Ovary (tissue), 9 donors: Measurements from ENCODE around the gene RARS2. TPM values are rescaled to one million over a fixed set of nuclear protein-coding genes. Genes with fewer than 3 reads are reported as not detected.

ENCODE experiments used
- DNase-seq, 5 donors: peaks; one replicate each; pipeline ENCODE4 v3.0.0-alpha.2; 2019 to 2020
- H3K27ac ChIP-seq, 2 donors: fragments of 200-600 bp; one replicate each; pipeline versions ENCODE4 v1.5.1 to v1.8.0; 2019 to 2022
- H3K27me3 ChIP-seq: fragments of 200-600 bp; one replicate; pipeline ENCODE4 v1.8.0; 2022
- H3K36me3 ChIP-seq: fragments of 200-600 bp; sonication (generic); one replicate; pipeline ENCODE4 v1.5.1; 2019
- H3K4me1 ChIP-seq: one replicate; pipeline ENCODE4 v1.8.1; 2013; ENCODE audit warnings: mild to moderate bottlenecking, moderate library complexity; ENCODE audit not compliant: insufficient read depth
- H3K4me3 ChIP-seq: fragments of 200-600 bp; sonication (generic); one replicate; pipeline ENCODE4 v1.5.1; 2017
- H3K9me3 ChIP-seq, 2 donors: fragments of 200-600 bp in 1 of 2; sonication (generic) in 1 of 2; one replicate each; pipeline versions ENCODE4 v1.5.1 to v1.8.1; 2013 to 2019; ENCODE audit warnings: mild to moderate bottlenecking in 1 of 2, moderate library complexity in 1 of 2
- CTCF ChIP-seq, 3 donors: fragments of 450-650 bp in 2 of 3; fragments of 200-600 bp in 1 of 3; IDR thresholded peaks; one replicate each; pipeline versions ENCODE4 v1.5.1 to v1.8.0; 2016 to 2022; ENCODE audit warnings: antibody characterized with exemption in 3 of 3, mild to moderate bottlenecking in 1 of 3
- EP300 ChIP-seq: sonication (generic); formaldehyde crosslinking; IDR thresholded peaks from one replicate; pipeline ENCODE4 v1.6.1; 2017; ENCODE audit warnings: antibody characterized with exemption
- POLR2A ChIP-seq: fragments of 450-650 bp; IDR thresholded peaks from one replicate; pipeline ENCODE4 v1.6.1; 2017; ENCODE audit warnings: antibody characterized with exemption, mild to moderate bottlenecking, moderate library complexity
- WGBS, 3 donors: extraction: QIAGEN DNeasy Blood & Tissue Kit in 1 of 3; methylation state at CpG; one replicate each; pipeline versions ENCODE4 v1.1.5 to v1.1.7; 2013 to 2017; 5-methylcytosine and 5-hydroxymethylcytosine counted together
- intact Hi-C, 4 donors: fragments of 100-400 bp; cut with DNase I; formaldehyde crosslinking; loops; one replicate each; pipeline versions ENCODE4 v1.11.0 to v1.15.1; 2022 to 2023
- polyA plus RNA-seq, 2 donors: library from polyadenylated mRNA; stranded (reverse); fragments of 200-250 nt in 1 of 2; fragments of 350-450 nt in 1 of 2; fragmentation: Illumina TruSeq in 1 of 2; extraction: RNeasy Lipid Tissue Mini Kit (QIAGEN cat#74804) in 1 of 2; gene quantifications; one replicate each; pipeline ENCODE4 v1.2.3, GENCODE V29; 2013 to 2014
- total RNA-seq, 7 donors: library from RNA; depleted of rRNA in 2 of 7; stranded (reverse); fragments of >200 nt in 2 of 7; fragmentation: NEBNext Ultra II Directional in 3 of 7; extraction: Animal tissue kit (Norgen Biotek cat#: 25700) in 3 of 7; gene quantifications; one replicate each; pipeline versions ENCODE4 v1.1.0 to v1.2.4, GENCODE V29; 2016 to 2023
- donor health status: DM: no; HTN: no; CAD: no; lungs with moderate emphysema.
- donor health status: DM: no; HTN: no; CAD: no.
- donor health status: Bipolar disorder and iron deficiency.
- donor health status: DM: yes; HTN: yes; CAD: no.
- donor health status: DM: no; HTN: no; CAD: no.
- donor health status: DM: yes; HTN: yes; CAD: no.

Gene RARS2
- total and polyA plus RNA-seq, 9 donors, result 14.0 to 40.4 (median 24.6) TPM

- Histone ChIP-seq H3K9me3 (no peaks in the 10 kb centered on the region), H3K27me3 (no peaks in the 10 kb centered on the region), H3K36me3 (no peaks in the 10 kb centered on the region), H3K27ac (no peak overlapping the region), H3K4me1 (peaks cover 3% of the 10 kb centered on the region), H3K4me3 (no peak overlapping the region)
- intact Hi-C loops, result no loop called here
- TF ChIP-seq POLR2A (no peak), EP300 (no peak), CTCF (IDR thresholded peaks at IDR 0.05) (no peak)
- DNase-seq, result no peak
- 61 to 98% (median 76%) methylated on average over 3 of the region's 3 CpGs for WGBS, 3 donors
These were observed 44.1 kb upstream of the RARS2 start for GRCh38 chr6:87633851-87634250.

GRCh38 chr6:87630746-87631145 is 41.0 kb upstream of the RARS2 start:
- Histone ChIP-seq H3K27ac (no peak overlapping the region), H3K9me3 (no peaks in the 10 kb centered on the region), H3K4me3 (no peak overlapping the region), H3K4me1 (peaks cover 3% of the 10 kb centered on the region), H3K36me3 (no peaks in the 10 kb centered on the region), H3K27me3 (no peaks in the 10 kb centered on the region)
- DNase-seq, result no peak
- TF ChIP-seq CTCF (IDR thresholded peaks at IDR 0.05), result no peak
- no peak for TF ChIP-seq EP300
- TF ChIP-seq POLR2A, result no peak
- intact Hi-C loops, result no loop called here
- WGBS, 3 donors, result 95 to 100% (median 97%) methylated on average over 1 of the region's 1 CpG

- DNase-seq, result no peak
- H3K4me3 ChIP-seq, result no peak overlapping the region
- H3K27me3 ChIP-seq, result no peaks in the 10 kb centered on the region
- intact Hi-C loops, result no loop called here
- no peaks in the 10 kb centered on the region for H3K36me3 ChIP-seq
- no peaks in the 10 kb centered on the region for H3K9me3 ChIP-seq
- TF ChIP-seq CTCF (IDR thresholded peaks at IDR 0.05) (no peak), EP300 (no peak), POLR2A (no peak)
- peaks cover 3% of the 10 kb centered on the region for H3K4me1 ChIP-seq
- no peak overlapping the region for H3K27ac ChIP-seq
These were observed 39.1 kb upstream of the RARS2 start for GRCh38 chr6:87628881-87629280.

GRCh38 chr6:87628424-87628823 is 38.6 kb upstream of the RARS2 start:
- Histone ChIP-seq H3K27me3 (no peaks in the 10 kb centered on the region), H3K9me3 (no peaks in the 10 kb centered on the region), H3K4me3 (no peak overlapping the region), H3K36me3 (no peaks in the 10 kb centered on the region), H3K4me1 (peaks cover 3% of the 10 kb centered on the region), H3K27ac (no peak overlapping the region)
- no peak for DNase-seq
- TF ChIP-seq EP300 (no peak), CTCF (IDR thresholded peaks at IDR 0.05) (no peak), POLR2A (no peak)
- 10 to 34% (median 19%) methylated on average over 2 of the region's 2 CpGs for WGBS, 3 donors
- intact Hi-C loops, result no loop called here

- no peak overlapping the region for H3K27ac ChIP-seq
- H3K4me3 ChIP-seq, result no peak overlapping the region
- no peaks in the 10 kb centered on the region for H3K9me3 ChIP-seq
- intact Hi-C loops, result no loop called here
- H3K36me3 ChIP-seq, result no peaks in the 10 kb centered on the region
- H3K4me1 ChIP-seq, result no peaks in the 10 kb centered on the region
- WGBS, 3 donors, result 85 to 91% (median 91%) methylated on average over 3 of the region's 3 CpGs
- no peak for DNase-seq
- H3K27me3 ChIP-seq, result no peaks in the 10 kb centered on the region
- TF ChIP-seq EP300 (no peak), POLR2A (no peak), CTCF (IDR thresholded peaks at IDR 0.05) (no peak)
These were observed 33.5 kb upstream of the RARS2 start for GRCh38 chr6:87623248-87623647.
